ENCODE measurements around the gene FBXW7. TPM values are rescaled to one million over a fixed set of nuclear protein-coding genes. Genes with fewer than 3 reads are reported as not detected.

Gene FBXW7
- total RNA-seq, 4 donors from 2014 or later = 72.2 to 105 (median 87.1) TPM

- DNase-seq = no peak
- H3K27ac ChIP-seq = no peak overlapping the region
- no peaks in the 10 kb centered on the region for H3K36me3 ChIP-seq
- TF ChIP-seq CTCF (IDR thresholded peaks at IDR 0.05) = no peak
- no peak for TF ChIP-seq POLR2A (IDR thresholded peaks at IDR 0.05)
- no peaks in the 10 kb centered on the region for H3K27me3 ChIP-seq
- H3K4me3 ChIP-seq (replicated peaks in 1 of 3) = no peak overlapping the region
- no peaks in the 10 kb centered on the region for H3K9me3 ChIP-seq
- 98 to 99% methylated on average over 3 of the region's 3 CpGs for WGBS, 2 donors
- intact Hi-C loops (cut with DNase I) = no loop called here
- H3K4me1 ChIP-seq = no peaks in the 10 kb centered on the region
These were observed 195.1 kb downstream of the FBXW7 start for GRCh38 chr4:152340818-152341217.

- no peak for DNase-seq
- WGBS, 2 donors = 70 to 74% methylated on average over 4 of the region's 4 CpGs
- Histone ChIP-seq H3K27me3 (no peaks in the 10 kb centered on the region), H3K36me3 (no peaks in the 10 kb centered on the region), H3K4me1 (no peaks in the 10 kb centered on the region), H3K27ac (no peak overlapping the region), H3K9me3 (no peaks in the 10 kb centered on the region), H3K4me3 (replicated peaks in 1 of 3) (no peak overlapping the region)
- TF ChIP-seq POLR2A (IDR thresholded peaks at IDR 0.05) (no peak), CTCF (IDR thresholded peaks at IDR 0.05) (no peak)
- intact Hi-C loops (cut with DNase I) = no loop called here
These were observed 196.3 kb downstream of the FBXW7 start for GRCh38 chr4:152339576-152339975.

GRCh38 chr4:152334931-152335330 lies 201.0 kb downstream of the FBXW7 start:
- intact Hi-C loops (cut with DNase I) = no loop called here
- DNase-seq = no peak
- Histone ChIP-seq H3K36me3 (no peaks in the 10 kb centered on the region), H3K9me3 (no peaks in the 10 kb centered on the region), H3K27ac (no peak overlapping the region), H3K4me3 (replicated peaks in 1 of 3) (no peak overlapping the region), H3K27me3 (no peaks in the 10 kb centered on the region), H3K4me1 (no peaks in the 10 kb centered on the region)
- TF ChIP-seq POLR2A (IDR thresholded peaks at IDR 0.05) = no peak
- 63 to 65% methylated on average over 3 of the region's 3 CpGs for WGBS, 2 donors

- TF ChIP-seq POLR2A (IDR thresholded peaks at IDR 0.05) (no peak), CTCF (IDR thresholded peaks at IDR 0.05) (no peak)
- H3K4me3 ChIP-seq (replicated peaks in 1 of 3) = no peak overlapping the region
- H3K36me3 ChIP-seq = no peaks in the 10 kb centered on the region
- intact Hi-C loops (cut with DNase I) = no loop called here
- no peak for DNase-seq
- H3K4me1 ChIP-seq = no peaks in the 10 kb centered on the region
- WGBS, 2 donors = 94% methylated on average over 2 of the region's 2 CpGs
- H3K27ac ChIP-seq = no peak overlapping the region
- H3K27me3 ChIP-seq = no peaks in the 10 kb centered on the region
- no peaks in the 10 kb centered on the region for H3K9me3 ChIP-seq
These were observed 204.8 kb downstream of the FBXW7 start for GRCh38 chr4:152331042-152331441.

GRCh38 chr4:152328582-152328981 lies 207.3 kb downstream of the FBXW7 start:
- H3K4me1 ChIP-seq = no peaks in the 10 kb centered on the region
- no peaks in the 10 kb centered on the region for H3K9me3 ChIP-seq
- WGBS, 2 donors = 84 to 91% methylated on average over 1 of the region's 1 CpG
- no peaks in the 10 kb centered on the region for H3K27me3 ChIP-seq
- H3K27ac ChIP-seq = no peak overlapping the region
- TF ChIP-seq POLR2A (IDR thresholded peaks at IDR 0.05) (no peak), CTCF (IDR thresholded peaks at IDR 0.05) (no peak)
- no peak overlapping the region for H3K4me3 ChIP-seq (replicated peaks in 1 of 3)
- peaks cover 0 to 1% of the 10 kb centered on the region in 2 donors for H3K36me3 ChIP-seq
- no peak for DNase-seq
- intact Hi-C loops (cut with DNase I) = no loop called here

All from thyroid gland (tissue), 4 donors.